Keratinocyte (primary cell): ENCODE results near the gene VPS18. TPM values are rescaled to one million over a fixed set of nuclear protein-coding genes. Genes with fewer than 3 reads are reported as not detected.

ENCODE experiments used
- DNase-seq: peaks from one replicate; pipeline ENCODE4 v3.0.0-alpha.2; 2011; ENCODE audit warnings: low read depth, missing footprints, low spot score
- FAIRE-seq: peaks from 2 replicates; lab custom pipeline; 2011; peaks lifted over from hg19 to GRCh38; lab: Jason Lieb, UNC
- H2AFZ ChIP-seq: 2 replicates; pipeline ENCODE4 v1.6.0; 2012; ENCODE audit warnings: low read length, control low read depth, inconsistent platforms; ENCODE audit not compliant: control insufficient read depth
- H3K27ac ChIP-seq: 2 replicates; pipeline ENCODE4 v1.5.1; 2011; ENCODE audit warnings: low read length; ENCODE audit not compliant: control insufficient read depth, insufficient read depth
- H3K27me3 ChIP-seq: 3 replicates; pipeline ENCODE4 v1.6.0; 2011; ENCODE audit warnings: low read length; ENCODE audit not compliant: control insufficient read depth, insufficient read depth; ENCODE audit errors: extremely low read depth
- H3K36me3 ChIP-seq, 2 experiments: 2 replicates in 1 of 2; 3 replicates in 1 of 2; pipeline ENCODE4 v1.5.1; 2011; ENCODE audit warnings: low read length in 2 of 2, mild to moderate bottlenecking in 1 of 2; ENCODE audit not compliant: control insufficient read depth in 2 of 2, insufficient read depth in 2 of 2; ENCODE audit errors: extremely low read depth in 1 of 2
- H3K4me1 ChIP-seq: 3 replicates; pipeline ENCODE4 v1.5.1; 2011; ENCODE audit warnings: low read length; ENCODE audit not compliant: control insufficient read depth, insufficient read depth; ENCODE audit errors: extremely low read depth
- H3K4me2 ChIP-seq: 3 replicates; pipeline ENCODE4 v1.6.0; 2011; ENCODE audit warnings: low read depth, low read length; ENCODE audit not compliant: control insufficient read depth, insufficient read depth; ENCODE audit errors: extremely low read depth
- H3K4me3 ChIP-seq, 3 experiments: fragments of 200-600 bp in 1 of 3; sonication (generic) in 1 of 3; 2 replicates in 2 of 3; 3 replicates in 1 of 3; pipeline ENCODE4 v1.5.1; 2011 to 2016; ENCODE audit warnings: low read length in 3 of 3, mild to moderate bottlenecking in 3 of 3, control low read depth in 2 of 3, inconsistent platforms in 1 of 3, low read depth in 1 of 3, mixed read lengths in 1 of 3, mixed run types in 1 of 3, moderate library complexity in 1 of 3; ENCODE audit not compliant: control insufficient read depth in 2 of 3, insufficient read depth in 2 of 3; ENCODE audit errors: extremely low read depth in 1 of 3
- H3K79me2 ChIP-seq: 2 replicates; pipeline ENCODE4 v1.6.0; 2012; ENCODE audit warnings: low read length; ENCODE audit not compliant: control insufficient read depth, insufficient read depth
- H3K9ac ChIP-seq: 3 replicates; pipeline ENCODE4 v1.6.0; 2011; ENCODE audit warnings: low read length; ENCODE audit not compliant: control insufficient read depth, insufficient read depth; ENCODE audit errors: extremely low read depth
- H3K9me1 ChIP-seq: 3 replicates; pipeline ENCODE4 v1.6.0; 2011; ENCODE audit warnings: low read length; ENCODE audit not compliant: control insufficient read depth, insufficient read depth; ENCODE audit errors: extremely low read depth
- H3K9me3 ChIP-seq: 2 replicates; pipeline ENCODE4 v1.5.1; 2012; ENCODE audit warnings: low read depth, low read length; ENCODE audit not compliant: control insufficient read depth
- H4K20me1 ChIP-seq: 3 replicates; pipeline ENCODE4 v1.6.0; 2011; ENCODE audit warnings: low read length; ENCODE audit not compliant: control insufficient read depth, insufficient read depth; ENCODE audit errors: extremely low read depth
- CTCF ChIP-seq, 3 experiments: IDR thresholded peaks in 1 of 3; conservative IDR thresholded peaks in 1 of 3; optimal IDR thresholded peaks in 1 of 3; 2 replicates in 2 of 3; 3 replicates in 1 of 3; pipeline versions ENCODE3 to v1.5.1; 2011; ENCODE audit warnings: low read length in 3 of 3, mild to moderate bottlenecking in 3 of 3, moderate library complexity in 2 of 3, control low read depth in 1 of 3, inconsistent platforms in 1 of 3; ENCODE audit not compliant: insufficient read depth in 2 of 3; ENCODE audit errors: extremely low read depth in 1 of 3
- EZH2 ChIP-seq: IDR thresholded peaks from one replicate; pipeline ENCODE4 v1.6.1; 2012; ENCODE audit warnings: inconsistent platforms, mild to moderate bottlenecking, low read length, moderate library complexity
- dilution Hi-C: fragments of 300-500 bp; cut with MboI; formaldehyde crosslinking; loops from one replicate; pipeline ENCODE4 v1.7.0; 2020; ENCODE audit warnings: low sequenced_read_pairs; ENCODE audit not compliant: extremely low pct_ligation_motif_present
- polyA plus RNA-seq, 5 experiments: library from polyadenylated mRNA; depleted of rRNA in 3 of 5; stranded (reverse) in 3 of 5; stranded (forward) in 1 of 5; unstranded in 1 of 5; fragments of >200 nt; gene quantifications; 1 replicate in 1 of 5; 2 replicates in 3 of 5; 3 replicates in 1 of 5; pipeline versions ENCODE4 v1.2.1 to v1.2.3, GENCODE V29; 2011 to 2012; ENCODE audit warnings: missing spikeins in 2 of 5, low read depth in 1 of 5, low replicate concordance in 1 of 5

The VPS18 gene
- polyA plus RNA-seq, 1 donor (not counting 4 experiments of a cell fraction or from before 2014, with no cell fraction given) = 11.6 TPM

GRCh38 chr15:40853241-40853890 is 40.9 kb upstream of the VPS18 start:
- no peak for DNase-seq
- Histone ChIP-seq H3K36me3 (peaks cover 55 to 60% of the 10 kb centered on the region in 2 experiments), H3K27ac (no peak overlapping the region), H3K4me1 (peaks cover 7% of the 10 kb centered on the region), H3K9ac (no peak overlapping the region), H3K27me3 (no peaks in the 10 kb centered on the region), H3K79me2 (peaks cover 38% of the 10 kb centered on the region), H3K4me2 (no peak overlapping the region), H3K9me3 (no peaks in the 10 kb centered on the region), H3K4me3 (no peak overlapping the region), H4K20me1 (no peaks in the 10 kb centered on the region), H2AFZ (no peak overlapping the region), H3K9me1 (no peaks in the 10 kb centered on the region)
- TF ChIP-seq CTCF (optimal IDR thresholded peaks at IDR 0.05 in 1 of 3, IDR thresholded peaks at IDR 0.05 in 1 of 3, conservative IDR thresholded peaks at IDR 0.05 in 1 of 3; ENCODE audit: extremely low read depth in 1 of 3, insufficient read depth in 2 of 3, low read length in 3 of 3) (no peak), EZH2 (no peak)
- FAIRE-seq = no peak
- dilution Hi-C loops = no loop called here

- no peaks in the 10 kb centered on the region for H3K27me3 ChIP-seq
- DNase-seq (no peak), FAIRE-seq (no peak)
- H3K79me2 ChIP-seq = peaks cover 31% of the 10 kb centered on the region
- no peak overlapping the region for H3K9ac ChIP-seq
- H3K4me3 ChIP-seq = no peak overlapping the region
- peaks cover 56 to 64% of the 10 kb centered on the region in 2 experiments for H3K36me3 ChIP-seq
- TF ChIP-seq EZH2 (no peak), CTCF (optimal IDR thresholded peaks at IDR 0.05 in 1 of 3, IDR thresholded peaks at IDR 0.05 in 1 of 3, conservative IDR thresholded peaks at IDR 0.05 in 1 of 3; ENCODE audit: extremely low read depth in 1 of 3, insufficient read depth in 2 of 3, low read length in 3 of 3) (no peak)
- dilution Hi-C loops = no loop called here
- H2AFZ ChIP-seq = no peak overlapping the region
- H3K9me3 ChIP-seq = no peaks in the 10 kb centered on the region
- peaks cover 7% of the 10 kb centered on the region for H3K4me1 ChIP-seq
- no peak overlapping the region for H3K27ac ChIP-seq
- H4K20me1 ChIP-seq = no peaks in the 10 kb centered on the region
- no peaks in the 10 kb centered on the region for H3K9me1 ChIP-seq
- H3K4me2 ChIP-seq = no peak overlapping the region
Observed at GRCh38 chr15:40854161-40854560, 40.1 kb upstream of the VPS18 start.
